Subcutaneous adipose tissue (tissue), 4 donors: Measurements from ENCODE around the gene CCDC170. TPM values are rescaled to one million over a fixed set of nuclear protein-coding genes. Genes with fewer than 3 reads are reported as not detected.

ENCODE experiments used
- CTCF ChIP-seq: fragments of 450-650 bp; IDR thresholded peaks from one replicate; pipeline ENCODE4 v1.5.1; 2016; ENCODE audit warnings: low read depth, mild to moderate bottlenecking, control low read depth, antibody characterized with exemption, moderate library complexity
- total RNA-seq, 4 donors: library from RNA; depleted of rRNA; stranded (reverse); fragments of >200 nt; gene quantifications; one replicate each; pipeline ENCODE4 v1.1.0, GENCODE V29; 2016

CCDC170 gene
- total RNA-seq, 4 donors from 2014 or later, result 7.0 to 16.6 (median 9.6) TPM

GRCh38 chr6:151614630-151615029 is 120.8 kb downstream of the CCDC170 start:
- no peak for TF ChIP-seq CTCF

DNA sequence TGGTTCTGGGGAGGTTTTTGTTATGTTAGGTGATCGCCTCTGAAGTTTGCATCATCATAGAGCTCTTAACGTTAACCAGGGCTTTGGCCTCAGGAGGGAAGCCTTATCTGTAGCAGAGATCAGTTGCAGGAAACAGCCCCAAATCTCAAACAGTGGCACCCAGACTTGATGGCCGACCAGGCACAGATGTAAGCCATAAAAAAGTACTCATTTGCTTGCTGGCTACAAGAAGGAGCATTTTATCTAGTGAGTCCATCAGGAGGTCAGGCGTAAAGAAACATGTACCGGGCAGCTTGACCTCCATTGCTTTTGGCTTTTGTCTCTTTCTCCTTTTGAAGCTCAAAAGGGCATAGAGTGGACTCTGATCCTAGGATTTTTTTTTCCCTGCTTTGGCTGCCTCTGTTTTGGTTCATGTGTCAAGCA is 122.3 kb downstream of the CCDC170 start:
- no peak for TF ChIP-seq CTCF

GRCh38 chr6:151616600-151616999 is 122.8 kb downstream of the CCDC170 start:
- no peak for TF ChIP-seq CTCF

DNA sequence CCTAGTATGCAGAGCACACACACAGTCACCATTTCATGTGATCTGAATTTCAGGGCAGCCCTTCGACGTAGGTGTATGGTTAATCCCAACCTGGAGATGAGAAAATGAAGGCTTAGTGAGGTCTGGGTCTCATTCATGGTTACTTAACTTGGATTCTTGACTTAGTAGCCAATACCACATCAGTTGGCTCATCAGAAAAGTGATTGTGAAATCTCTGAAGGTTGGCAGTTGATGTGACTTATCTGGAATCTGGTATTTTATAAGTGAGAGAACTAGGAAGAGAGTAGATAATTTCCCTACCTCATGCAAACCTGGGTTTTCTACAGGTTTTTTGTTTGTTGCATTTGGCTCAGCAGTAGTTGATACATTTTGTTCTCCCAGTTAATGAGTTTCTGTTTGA is 123.7 kb downstream of the CCDC170 start:
- no peak for TF ChIP-seq CTCF

- no peak for TF ChIP-seq CTCF
Observed at GRCh38 chr6:151618717-151619116, 124.9 kb downstream of the CCDC170 start.

DNA sequence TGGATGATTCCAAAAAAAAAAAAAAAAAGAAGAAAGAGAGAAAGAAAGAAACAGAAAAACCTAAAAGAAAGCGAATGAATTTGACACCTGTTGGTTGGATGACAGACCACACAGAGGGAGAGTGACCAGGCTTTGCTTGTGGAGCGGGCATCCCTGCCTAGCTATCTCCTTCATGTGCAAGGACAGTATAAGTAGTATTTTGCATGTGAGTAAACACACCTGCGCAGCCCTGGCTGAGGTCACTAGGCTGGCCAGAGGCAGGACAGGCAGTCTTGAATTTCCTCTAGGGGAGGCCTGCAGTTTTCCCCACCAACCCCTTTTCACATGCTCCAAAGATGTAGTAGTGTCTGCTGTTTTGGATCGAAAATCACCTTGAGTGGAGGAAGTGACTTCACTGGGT is 126.4 kb downstream of the CCDC170 start:
- no peak for TF ChIP-seq CTCF

DNA sequence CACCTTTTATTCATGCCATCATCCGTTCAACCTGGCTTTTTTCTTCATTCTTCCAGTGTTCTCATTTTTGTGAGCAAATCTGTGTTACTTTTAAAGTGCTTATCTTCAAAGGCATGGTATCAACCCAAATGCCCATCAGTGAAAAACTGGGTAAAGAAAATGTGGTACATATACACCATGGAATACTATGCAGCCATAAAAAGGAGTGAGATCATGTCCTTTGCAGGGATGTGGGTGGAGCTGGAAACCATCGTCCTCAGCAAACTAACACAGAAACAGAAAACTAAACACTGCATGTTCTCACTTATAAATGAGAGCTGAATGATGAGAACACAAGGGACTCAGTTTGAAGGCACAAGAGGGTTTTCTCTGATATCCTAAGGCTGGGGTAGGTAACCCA is 130.3 kb downstream of the CCDC170 start:
- TF ChIP-seq CTCF, result no peak

GRCh38 chr6:151624481-151624880 is 130.7 kb downstream of the CCDC170 start:
- TF ChIP-seq CTCF, result no peak
